H1 (cell line): ENCODE results near the gene MAPK4. TPM values are rescaled to one million over a fixed set of nuclear protein-coding genes. Genes with fewer than 3 reads are reported as not detected.

Source experiments
- CTCF ChIA-PET: fragments of 300-600 bp; sonication (Branson Sonifier 250); formaldehyde crosslinking; loops from one replicate; lab custom pipeline; 2021; ENCODE audit not compliant: partially characterized antibody; lab: Charles Lee
- POLR2A ChIA-PET: fragments of 300-600 bp; sonication (Branson Sonifier 250); formaldehyde crosslinking; loops from one replicate; lab custom pipeline; 2021; ENCODE audit warnings: inconsistent platforms; ENCODE audit not compliant: partially characterized antibody; lab: Charles Lee
- DNase-seq, 2 experiments: peaks; one replicate each; pipeline versions ENCODE4 v3.0.0 to v3.0.0-alpha.2; 2010 to 2022; ENCODE audit warnings: low spot score in 2 of 2, low read depth in 1 of 2, mixed read lengths in 1 of 2
- FAIRE-seq: peaks from 2 replicates; lab custom pipeline; 2011; peaks lifted over from hg19 to GRCh38; lab: Jason Lieb, UNC
- H2AFZ ChIP-seq: 2 replicates; pipeline ENCODE4 v1.8.1; 2012; ENCODE audit warnings: low read length, inconsistent platforms
- H2AK5ac ChIP-seq: 2 replicates; pipeline ENCODE4 v1.6.1; 2013; ENCODE audit warnings: low read depth, low read length
- H2BK120ac ChIP-seq: replicated peaks from 2 replicates; pipeline ENCODE3; 2013; ENCODE audit warnings: low read depth, low read length, inconsistent platforms
- H2BK12ac ChIP-seq: 2 replicates; pipeline ENCODE4 v1.6.1; 2013; ENCODE audit warnings: low read depth, low read length
- H2BK15ac ChIP-seq: 2 replicates; pipeline ENCODE4 v1.6.1; 2013; ENCODE audit warnings: low read length
- H2BK20ac ChIP-seq: 2 replicates; pipeline ENCODE4 v1.6.1; 2013; ENCODE audit warnings: low read length
- H2BK5ac ChIP-seq: 2 replicates; pipeline ENCODE4 v1.6.1; 2013; ENCODE audit warnings: low read depth, low read length
- H3K14ac ChIP-seq: 2 replicates; pipeline ENCODE4 v1.6.1; 2013; ENCODE audit warnings: inconsistent platforms; ENCODE audit not compliant: insufficient read length
- H3K18ac ChIP-seq: 2 replicates; pipeline ENCODE4 v1.6.1; 2013; ENCODE audit warnings: low read length; ENCODE audit errors: extremely low read depth
- H3K23ac ChIP-seq: 2 replicates; pipeline ENCODE4 v1.6.1; 2013; ENCODE audit warnings: inconsistent platforms; ENCODE audit not compliant: insufficient read length
- H3K23me2 ChIP-seq: 2 replicates; pipeline ENCODE4 v1.6.1; 2013; ENCODE audit warnings: low read depth, low read length
- H3K27ac ChIP-seq: 2 replicates; pipeline ENCODE4 v1.6.1; 2011; ENCODE audit warnings: low read depth, low read length, inconsistent platforms
- H3K27me3 ChIP-seq, 4 experiments: replicated peaks in 1 of 4; 1 replicate in 1 of 4; 2 replicates in 3 of 4; pipeline versions ENCODE4 v1.6.1 to v1.8.1; 2011 to 2013; ENCODE audit warnings: low read length in 3 of 4, mild to moderate bottlenecking in 3 of 4, inconsistent platforms in 2 of 4, mixed read lengths in 2 of 4, moderate library complexity in 1 of 4; ENCODE audit not compliant: control insufficient read depth in 3 of 4, insufficient read depth in 3 of 4; ENCODE audit errors: extremely low read depth in 1 of 4
- H3K36me3 ChIP-seq, 4 experiments: 2 replicates each; pipeline versions ENCODE4 v1.6.1 to v1.8.1; 2011 to 2013; ENCODE audit warnings: mild to moderate bottlenecking in 4 of 4, low read length in 3 of 4, moderate library complexity in 2 of 4, control low read depth in 1 of 4, inconsistent platforms in 1 of 4; ENCODE audit not compliant: insufficient read depth in 4 of 4, control insufficient read depth in 2 of 4
- H3K4ac ChIP-seq: replicated peaks from 2 replicates; pipeline ENCODE3; 2013; ENCODE audit warnings: low read length, low read depth, mixed read lengths, inconsistent platforms; ENCODE audit not compliant: insufficient read length
- H3K4me1 ChIP-seq, 4 experiments: replicated peaks in 1 of 4; 1 replicate in 1 of 4; 2 replicates in 3 of 4; pipeline versions ENCODE4 v1.6.1 to v1.8.1; 2011 to 2013; ENCODE audit warnings: low read length in 3 of 4, inconsistent platforms in 2 of 4, mixed read lengths in 1 of 4; ENCODE audit not compliant: insufficient read depth in 4 of 4, control insufficient read depth in 3 of 4
- H3K4me2 ChIP-seq, 2 experiments: 2 replicates each; pipeline versions ENCODE4 v1.6.1 to v1.8.1; 2011 to 2013; ENCODE audit warnings: low read depth in 2 of 2, low read length in 2 of 2, control low read depth in 1 of 2, inconsistent platforms in 1 of 2, mild to moderate bottlenecking in 1 of 2; ENCODE audit not compliant: insufficient read depth in 1 of 2
- H3K4me3 ChIP-seq, 4 experiments: fragments of 200-600, 300-600 bp in 1 of 4; sonication (generic), shearing (Covaris generic), sonication (Bioruptor Twin) in 1 of 4; 2 replicates each; pipeline versions ENCODE4 v1.5.1 to v1.8.1; 2011 to 2016; ENCODE audit warnings: low read length in 4 of 4, low read depth in 3 of 4, control low read depth in 2 of 4, inconsistent platforms in 2 of 4, mild to moderate bottlenecking in 2 of 4, mixed read lengths in 1 of 4, moderate library complexity in 1 of 4; ENCODE audit not compliant: insufficient read depth in 2 of 4; ENCODE audit errors: extremely low read depth in 1 of 4
- H3K56ac ChIP-seq: replicated peaks from 2 replicates; pipeline ENCODE3; 2013; ENCODE audit warnings: low read depth, mild to moderate bottlenecking, mixed read lengths, low read length, inconsistent platforms; ENCODE audit not compliant: insufficient read length
- H3K79me1 ChIP-seq: 2 replicates; pipeline ENCODE4 v1.6.1; 2013; ENCODE audit warnings: low read depth, low read length, control low read depth
- H3K79me2 ChIP-seq, 2 experiments: 2 replicates each; pipeline versions ENCODE4 v1.6.1 to v1.8.1; 2012 to 2013; ENCODE audit warnings: low read length in 2 of 2, mild to moderate bottlenecking in 2 of 2, inconsistent platforms in 1 of 2; ENCODE audit not compliant: insufficient read depth in 2 of 2, control insufficient read depth in 1 of 2
- H3K9ac ChIP-seq, 4 experiments: replicated peaks in 1 of 4; 1 replicate in 1 of 4; 2 replicates in 3 of 4; pipeline versions ENCODE4 v1.6.1 to v1.8.1; 2011 to 2013; ENCODE audit warnings: low read depth in 3 of 4, low read length in 3 of 4, control low read depth in 2 of 4, mild to moderate bottlenecking in 2 of 4, moderate library complexity in 2 of 4, inconsistent platforms in 1 of 4; ENCODE audit errors: extremely low read depth in 1 of 4
- H3K9me3 ChIP-seq, 2 experiments: 2 replicates each; pipeline versions ENCODE4 v1.6.1 to v1.8.1; 2012 to 2013; ENCODE audit warnings: mild to moderate bottlenecking in 2 of 2, moderate library complexity in 2 of 2, control low read depth in 1 of 2, inconsistent platforms in 1 of 2, low read depth in 1 of 2, low read length in 1 of 2, mixed read lengths in 1 of 2; ENCODE audit not compliant: insufficient read depth in 2 of 2
- H4K20me1 ChIP-seq, 2 experiments: replicated peaks in 1 of 2; 2 replicates each; pipeline versions ENCODE3 to v1.8.1; 2011 to 2013; ENCODE audit warnings: inconsistent platforms in 2 of 2, low read length in 2 of 2, mild to moderate bottlenecking in 1 of 2; ENCODE audit not compliant: insufficient read depth in 2 of 2, control insufficient read depth in 1 of 2
- H4K5ac ChIP-seq: 2 replicates; pipeline ENCODE4 v1.6.1; 2013; ENCODE audit warnings: low read length, low read depth, mixed read lengths, inconsistent platforms; ENCODE audit not compliant: insufficient read length
- H4K8ac ChIP-seq: 2 replicates; pipeline ENCODE4 v1.8.0; 2013; ENCODE audit warnings: mild to moderate bottlenecking, moderate library complexity, low read length, inconsistent platforms; ENCODE audit not compliant: insufficient read depth; ENCODE audit errors: extremely low read depth
- H4K91ac ChIP-seq: replicated peaks from 2 replicates; pipeline ENCODE3; 2013; ENCODE audit warnings: low read length, mixed read lengths, inconsistent platforms; ENCODE audit not compliant: insufficient read length
- MAX ChIP-seq: IDR thresholded peaks from 2 replicates; pipeline ENCODE4 v1.6.1; 2012; ENCODE audit warnings: inconsistent platforms
- RBBP5 ChIP-seq: IDR thresholded peaks from 2 replicates; pipeline ENCODE4 v1.7.1; 2012; ENCODE audit warnings: low read depth, mild to moderate bottlenecking, inconsistent platforms, low read length, moderate library complexity, borderline replicate concordance
- WGBS, 2 experiments: shearing (Covaris generic) in 1 of 2; methylation state at CpG; one replicate each; pipeline versions ENCODE4 v1.1.6 to v1.1.7; 2013 to 2015; ENCODE audit warnings: low lambda C conversion rate in 2 of 2, mixed read lengths in 2 of 2, inconsistent platforms in 1 of 2, low coverage in 1 of 2, missing lambda C conversion rate in 1 of 2; ENCODE audit not compliant: insufficient replicate concordance in 2 of 2, insufficient coverage in 1 of 2, insufficient read length in 1 of 2; ENCODE audit errors: extremely low coverage in 1 of 2, missing lambda C conversion rate in 1 of 2; 5-methylcytosine and 5-hydroxymethylcytosine counted together
- polyA plus RNA-seq, 7 experiments: library from polyadenylated mRNA; depleted of rRNA in 3 of 7; stranded (reverse) in 5 of 7; unstranded in 2 of 7; fragments of >200 nt in 5 of 7; fragments of 200-250 nt in 2 of 7; gene quantifications; 1 replicate in 5 of 7; 2 replicates in 1 of 7; 4 replicates in 1 of 7; pipeline versions ENCODE4 v1.2.1 to v1.2.3, GENCODE V29; 2011 to 2013; ENCODE audit warnings: missing spikeins in 2 of 7, mixed read lengths in 2 of 7
- total RNA-seq: library from RNA; stranded (reverse); fragmentation: NEBNext Ultra II Directional; extraction: Animal tissue kit (Norgen Biotek cat#: 25700); gene quantifications from 2 replicates; pipeline ENCODE4 v1.2.1, GENCODE V29; 2021

MAPK4 gene
- total and polyA plus RNA-seq, 2 of the 8 experiments (the other 6 are each of a cell fraction or from before 2014, with no cell fraction given), result 3.2 to 3.7 TPM

GRCh38 chr18:50744253-50744652, 184.4 kb downstream of the MAPK4 start:
- no peak overlapping the region for H4K5ac ChIP-seq
- no peak overlapping the region for H3K4ac ChIP-seq
- no peak overlapping the region for H2AFZ ChIP-seq
- 0 out of 4 replicates have a peak, but pooled peaks cover 0 to 5% of the 10 kb centered on the region in 2 experiments for H3K9me3 ChIP-seq
- H3K79me1 ChIP-seq, result no peaks in the 10 kb centered on the region
- no peak overlapping the region for H3K4me3 ChIP-seq
- CTCF ChIA-PET, result no interaction called here
- H4K8ac ChIP-seq, result no peak overlapping the region
- no peak overlapping the region for H3K9ac ChIP-seq
- H2BK120ac ChIP-seq, result no peak overlapping the region
- no peak overlapping the region for H3K14ac ChIP-seq
- H3K4me2 ChIP-seq, result no peak overlapping the region
- no peak overlapping the region for H3K27ac ChIP-seq
- H3K23ac ChIP-seq, result no peak overlapping the region
- no peak overlapping the region for H2BK5ac ChIP-seq
- H3K23me2 ChIP-seq, result no peaks in the 10 kb centered on the region
- no peak for FAIRE-seq
- no peak for TF ChIP-seq MAX
- no peak for TF ChIP-seq RBBP5
- TF ChIP-seq, all 59 proteins: peak for 0
- no peak overlapping the region for H2BK20ac ChIP-seq
- POLR2A ChIA-PET, result no interaction called here
- no peaks in the 10 kb centered on the region for H3K79me2 ChIP-seq
- peaks cover 3 to 11% (median 8%) of the 10 kb centered on the region in 4 experiments; a peak in 5 of 7 replicates for H3K4me1 ChIP-seq
- no peak for DNase-seq
- H3K36me3 ChIP-seq, result no peaks in the 10 kb centered on the region
- 82% methylated on average over 4 of the region's 4 CpGs; no CpG with 5 or more reads in 1 of the 2 experiments for WGBS, 2 experiments
- no peaks in the 10 kb centered on the region for H4K20me1 ChIP-seq
- H4K91ac ChIP-seq, result no peak overlapping the region
- no peaks in the 10 kb centered on the region for H3K27me3 ChIP-seq
- H3K18ac ChIP-seq, result no peak overlapping the region
- no peak overlapping the region for H3K56ac ChIP-seq
- no peak overlapping the region for H2BK15ac ChIP-seq
- H2AK5ac ChIP-seq, result no peak overlapping the region
- H2BK12ac ChIP-seq, result no peak overlapping the region
